SK-N-SH treated with all-trans-retinoic acid at 6 μM for 48 hours (cell line): ENCODE data around the gene SEL1L2.

Experiments
- ARNTL ChIP-seq: fragments of 450-650 bp; formaldehyde crosslinking; IDR thresholded peaks from 2 replicates; pipeline ENCODE4 v1.5.0; 2020; ENCODE audit warnings: low read depth, mild to moderate bottlenecking, moderate library complexity, borderline replicate concordance
- CSDC2 ChIP-seq: fragments of 250-450 bp; sonication (Bioruptor Pico); IDR thresholded peaks from 2 replicates; pipeline ENCODE4 v1.5.0; 2020; ENCODE audit warnings: mild to moderate bottlenecking, moderate library complexity
- GLIS3 ChIP-seq: fragments of 250-450 bp; sonication (Bioruptor Pico); IDR thresholded peaks from 2 replicates; pipeline ENCODE4 v1.5.0; 2020; ENCODE audit warnings: mild to moderate bottlenecking, moderate library complexity
- OSR1 ChIP-seq: fragments of 250-450 bp; sonication (Bioruptor Pico); IDR thresholded peaks from 2 replicates; pipeline ENCODE4 v1.8.0; 2022; ENCODE audit warnings: moderate library complexity, mild to moderate bottlenecking, inconsistent platforms
- RARB ChIP-seq: fragments of 250-450 bp; sonication (Bioruptor Pico); IDR thresholded peaks from 2 replicates; pipeline ENCODE4 v1.8.0; 2021; ENCODE audit warnings: mild to moderate bottlenecking, moderate library complexity
- SNAI2 ChIP-seq: fragments of 250-450 bp; sonication (Bioruptor Pico); IDR thresholded peaks from 2 replicates; pipeline ENCODE4 v1.5.0; 2020; ENCODE audit warnings: mild to moderate bottlenecking, moderate library complexity
- TOX ChIP-seq: fragments of 250-450 bp; sonication (Bioruptor Pico); IDR thresholded peaks from 2 replicates; pipeline ENCODE4 v1.8.0; 2021; ENCODE audit warnings: mild to moderate bottlenecking, moderate library complexity, borderline replicate concordance
- ZC3H10 ChIP-seq: fragments of 250-450 bp; sonication (Bioruptor Pico); IDR thresholded peaks from 2 replicates; pipeline ENCODE4 v1.5.1; 2021; ENCODE audit warnings: mild to moderate bottlenecking, moderate library complexity
- ZFP3 ChIP-seq: fragments of 250-450 bp; sonication (Bioruptor Pico); IDR thresholded peaks from 2 replicates; pipeline ENCODE4 v1.5.0; 2020; ENCODE audit warnings: mild to moderate bottlenecking, moderate library complexity
- ZFP30 ChIP-seq: fragments of 450-650 bp; formaldehyde crosslinking; IDR thresholded peaks from 2 replicates; pipeline ENCODE4 v1.5.0; 2022; ENCODE audit warnings: mild to moderate bottlenecking, moderate library complexity
- ZNF565 ChIP-seq: fragments of 450-650 bp; formaldehyde crosslinking; conservative IDR thresholded peaks from 2 replicates; pipeline ENCODE4 v1.5.0; 2020; ENCODE audit warnings: low read depth, mild to moderate bottlenecking, moderate library complexity
- ZNF70 ChIP-seq: fragments of 450-650 bp; formaldehyde crosslinking; IDR thresholded peaks from 2 replicates; pipeline ENCODE4 v1.5.0; 2020; ENCODE audit warnings: mild to moderate bottlenecking, moderate library complexity
- TF ChIP-seq, protein P1 (sequence below): fragments of 250-450 bp; sonication (Bioruptor Pico); IDR thresholded peaks from 2 replicates; pipeline ENCODE4 v1.8.0; 2020; ENCODE audit warnings: mild to moderate bottlenecking, moderate library complexity, borderline replicate concordance
- TF ChIP-seq, protein P2 (sequence below): fragments of 250-450 bp; sonication (Bioruptor Pico); IDR thresholded peaks from 2 replicates; pipeline ENCODE4 v1.5.1; 2020; ENCODE audit warnings: low read depth, mild to moderate bottlenecking, moderate library complexity

DNA sequence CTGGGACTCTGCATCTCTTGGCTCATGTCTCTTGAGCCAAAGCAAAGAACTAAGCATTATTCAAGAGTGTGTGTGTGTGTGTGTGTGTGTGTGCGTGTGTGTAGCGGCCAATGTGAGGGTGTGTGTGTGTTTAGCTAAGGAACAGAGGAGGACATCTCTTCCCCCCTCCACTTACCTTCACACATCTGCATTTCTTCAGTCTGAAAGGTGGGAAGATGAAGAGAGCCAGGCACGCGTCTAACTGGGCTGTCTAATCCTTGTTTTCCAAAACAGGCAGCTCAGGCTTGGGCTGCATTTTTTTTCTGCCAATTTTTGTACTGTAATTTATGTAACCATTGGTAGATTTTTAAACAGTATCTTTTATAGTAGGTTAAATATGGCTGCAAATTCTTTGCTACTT, 146.1 kb downstream of the SEL1L2 start:
- no peak for TF ChIP-seq TOX (CRISPR knock-in tag)
- TF ChIP-seq ZC3H10 (CRISPR knock-in tag): no peak
- TF ChIP-seq, protein P1, sequence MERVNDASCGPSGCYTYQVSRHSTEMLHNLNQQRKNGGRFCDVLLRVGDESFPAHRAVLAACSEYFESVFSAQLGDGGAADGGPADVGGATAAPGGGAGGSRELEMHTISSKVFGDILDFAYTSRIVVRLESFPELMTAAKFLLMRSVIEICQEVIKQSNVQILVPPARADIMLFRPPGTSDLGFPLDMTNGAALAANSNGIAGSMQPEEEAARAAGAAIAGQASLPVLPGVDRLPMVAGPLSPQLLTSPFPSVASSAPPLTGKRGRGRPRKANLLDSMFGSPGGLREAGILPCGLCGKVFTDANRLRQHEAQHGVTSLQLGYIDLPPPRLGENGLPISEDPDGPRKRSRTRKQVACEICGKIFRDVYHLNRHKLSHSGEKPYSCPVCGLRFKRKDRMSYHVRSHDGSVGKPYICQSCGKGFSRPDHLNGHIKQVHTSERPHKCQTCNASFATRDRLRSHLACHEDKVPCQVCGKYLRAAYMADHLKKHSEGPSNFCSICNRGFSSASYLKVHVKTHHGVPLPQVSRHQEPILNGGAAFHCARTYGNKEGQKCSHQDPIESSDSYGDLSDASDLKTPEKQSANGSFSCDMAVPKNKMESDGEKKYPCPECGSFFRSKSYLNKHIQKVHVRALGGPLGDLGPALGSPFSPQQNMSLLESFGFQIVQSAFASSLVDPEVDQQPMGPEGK: no peak
- TF ChIP-seq SNAI2 (CRISPR knock-in tag): no peak
- TF ChIP-seq ZFP30 (CRISPR knock-in tag): no peak
- no peak for TF ChIP-seq ZFP3 (CRISPR knock-in tag)
- no peak for TF ChIP-seq OSR1 (CRISPR knock-in tag)
- TF ChIP-seq ARNTL (CRISPR knock-in tag): no peak
- no peak for TF ChIP-seq RARB (CRISPR knock-in tag)
- no peak for TF ChIP-seq GLIS3 (CRISPR knock-in tag)
- TF ChIP-seq, protein P2, sequence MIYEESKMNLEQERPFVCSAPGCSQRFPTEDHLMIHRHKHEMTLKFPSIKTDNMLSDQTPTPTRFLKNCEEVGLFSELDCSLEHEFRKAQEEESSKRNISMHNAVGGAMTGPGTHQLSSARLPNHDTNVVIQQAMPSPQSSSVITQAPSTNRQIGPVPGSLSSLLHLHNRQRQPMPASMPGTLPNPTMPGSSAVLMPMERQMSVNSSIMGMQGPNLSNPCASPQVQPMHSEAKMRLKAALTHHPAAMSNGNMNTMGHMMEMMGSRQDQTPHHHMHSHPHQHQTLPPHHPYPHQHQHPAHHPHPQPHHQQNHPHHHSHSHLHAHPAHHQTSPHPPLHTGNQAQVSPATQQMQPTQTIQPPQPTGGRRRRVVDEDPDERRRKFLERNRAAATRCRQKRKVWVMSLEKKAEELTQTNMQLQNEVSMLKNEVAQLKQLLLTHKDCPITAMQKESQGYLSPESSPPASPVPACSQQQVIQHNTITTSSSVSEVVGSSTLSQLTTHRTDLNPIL: no peak
- TF ChIP-seq CSDC2: no peak
- TF ChIP-seq ZNF565: no peak
- no peak for TF ChIP-seq ZNF70 (CRISPR knock-in tag)
